ENCODE data around the gene SMIM22.

DNA sequence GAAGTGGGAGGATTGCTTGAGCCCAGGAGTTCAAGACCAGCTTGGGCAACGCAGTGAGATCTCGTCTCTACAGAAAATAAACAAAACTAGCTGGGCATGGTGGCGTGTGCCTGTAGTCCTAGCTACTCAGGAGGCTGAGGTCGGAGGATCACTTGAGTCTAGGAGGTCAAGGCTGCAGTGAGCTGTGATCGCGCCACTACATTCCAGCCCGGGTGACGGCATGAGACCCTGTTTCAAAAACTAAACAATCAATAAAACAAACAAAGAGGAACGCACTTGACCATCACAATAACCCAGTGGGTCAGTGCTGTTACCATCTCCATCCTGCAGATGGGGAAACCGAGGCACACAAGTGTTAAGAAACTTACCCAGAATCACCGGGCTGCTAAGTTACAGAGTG, 41.9 kb upstream of the SMIM22 start:
- TF ChIP-seq, protein P1, sequence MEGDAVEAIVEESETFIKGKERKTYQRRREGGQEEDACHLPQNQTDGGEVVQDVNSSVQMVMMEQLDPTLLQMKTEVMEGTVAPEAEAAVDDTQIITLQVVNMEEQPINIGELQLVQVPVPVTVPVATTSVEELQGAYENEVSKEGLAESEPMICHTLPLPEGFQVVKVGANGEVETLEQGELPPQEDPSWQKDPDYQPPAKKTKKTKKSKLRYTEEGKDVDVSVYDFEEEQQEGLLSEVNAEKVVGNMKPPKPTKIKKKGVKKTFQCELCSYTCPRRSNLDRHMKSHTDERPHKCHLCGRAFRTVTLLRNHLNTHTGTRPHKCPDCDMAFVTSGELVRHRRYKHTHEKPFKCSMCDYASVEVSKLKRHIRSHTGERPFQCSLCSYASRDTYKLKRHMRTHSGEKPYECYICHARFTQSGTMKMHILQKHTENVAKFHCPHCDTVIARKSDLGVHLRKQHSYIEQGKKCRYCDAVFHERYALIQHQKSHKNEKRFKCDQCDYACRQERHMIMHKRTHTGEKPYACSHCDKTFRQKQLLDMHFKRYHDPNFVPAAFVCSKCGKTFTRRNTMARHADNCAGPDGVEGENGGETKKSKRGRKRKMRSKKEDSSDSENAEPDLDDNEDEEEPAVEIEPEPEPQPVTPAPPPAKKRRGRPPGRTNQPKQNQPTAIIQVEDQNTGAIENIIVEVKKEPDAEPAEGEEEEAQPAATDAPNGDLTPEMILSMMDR (IDR thresholded peaks at IDR 0.05), result no peak
- no peak for TF ChIP-seq POLR2A (IDR thresholded peaks at IDR 0.05)
